Cardiac muscle cell (in vitro differentiated cells and primary cell): ENCODE data around the gene SARM1. TPM values are rescaled to one million over a fixed set of nuclear protein-coding genes. Genes with fewer than 3 reads are reported as not detected.

Source experiments
- DNase-seq, 2 donors: peaks; one replicate each; pipeline versions ENCODE4 v3.0.0 to v3.0.0-alpha.2; 2010 to 2017; ENCODE audit warnings: low read depth in 1 of 2, low spot score in 1 of 2
- H3K27ac ChIP-seq: fragments of 200-600 bp; sonication (generic); 2 replicates; pipeline ENCODE4 v1.5.1; 2016
- H3K27me3 ChIP-seq: fragments of 200-600 bp; sonication (generic); 2 replicates; pipeline ENCODE4 v1.6.0; 2016; ENCODE audit warnings: control low read depth
- H3K36me3 ChIP-seq: fragments of 200-600 bp; sonication (generic); 2 replicates; pipeline ENCODE4 v1.5.1; 2016; ENCODE audit warnings: control low read depth
- H3K4me1 ChIP-seq: fragments of 200-600 bp; sonication (generic); 2 replicates; pipeline ENCODE4 v1.8.1; 2017; ENCODE audit warnings: low read depth, mild to moderate bottlenecking, mixed run types
- H3K4me3 ChIP-seq: fragments of 200-600 bp; sonication (generic); 2 replicates; pipeline ENCODE4 v1.5.1; 2016; ENCODE audit warnings: mild to moderate bottlenecking
- H3K9me3 ChIP-seq: fragments of 200-600 bp; sonication (generic); 2 replicates; pipeline ENCODE4 v1.5.1; 2017; ENCODE audit warnings: low read depth, mild to moderate bottlenecking, control low read depth
- CTCF ChIP-seq: IDR thresholded peaks from 2 replicates; pipeline ENCODE4 v1.5.1; 2012; ENCODE audit warnings: low read depth, mild to moderate bottlenecking, low read length
- polyA plus RNA-seq: library from polyadenylated mRNA; unstranded; fragments of >200 nt; fragmentation: Nextera tagmentation; extraction: Ambion mirVana; gene quantifications from 2 replicates; pipeline ENCODE4 v1.2.1, GENCODE V29; 2016
- total RNA-seq: library from RNA; depleted of rRNA; stranded (reverse); fragments of >200 nt; gene quantifications from 2 replicates; pipeline ENCODE4 v1.2.3, GENCODE V29; 2016

SARM1 gene
- total and polyA plus RNA-seq, 2 experiments from 2014 or later = 8.9 to 11.5 TPM

DNA sequence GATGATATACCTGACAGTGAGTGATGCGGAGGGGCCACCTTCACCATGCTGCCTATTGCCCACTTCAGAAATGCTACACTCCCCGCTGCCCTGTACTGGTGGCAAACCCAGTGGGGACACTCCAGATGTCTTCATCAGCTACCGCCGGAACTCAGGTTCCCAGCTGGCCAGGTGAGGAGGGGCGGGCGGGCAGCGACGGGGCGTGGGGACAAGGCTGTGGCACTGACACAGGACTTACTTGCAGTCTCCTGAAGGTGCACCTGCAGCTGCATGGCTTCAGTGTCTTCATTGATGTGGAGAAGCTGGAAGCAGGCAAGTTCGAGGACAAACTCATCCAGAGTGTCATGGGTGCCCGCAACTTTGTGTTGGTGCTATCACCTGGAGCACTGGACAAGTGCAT is 16.6 kb downstream of the SARM1 start:
- no peaks in the 10 kb centered on the region for H3K36me3 ChIP-seq
- DNase-seq = no peak
- H3K27ac ChIP-seq = no peak overlapping the region
- no peak overlapping the region for H3K4me3 ChIP-seq
- peaks cover 38% of the 10 kb centered on the region for H3K27me3 ChIP-seq
- no peaks in the 10 kb centered on the region for H3K9me3 ChIP-seq
- no peaks in the 10 kb centered on the region for H3K4me1 ChIP-seq
- TF ChIP-seq CTCF = no peak

DNA sequence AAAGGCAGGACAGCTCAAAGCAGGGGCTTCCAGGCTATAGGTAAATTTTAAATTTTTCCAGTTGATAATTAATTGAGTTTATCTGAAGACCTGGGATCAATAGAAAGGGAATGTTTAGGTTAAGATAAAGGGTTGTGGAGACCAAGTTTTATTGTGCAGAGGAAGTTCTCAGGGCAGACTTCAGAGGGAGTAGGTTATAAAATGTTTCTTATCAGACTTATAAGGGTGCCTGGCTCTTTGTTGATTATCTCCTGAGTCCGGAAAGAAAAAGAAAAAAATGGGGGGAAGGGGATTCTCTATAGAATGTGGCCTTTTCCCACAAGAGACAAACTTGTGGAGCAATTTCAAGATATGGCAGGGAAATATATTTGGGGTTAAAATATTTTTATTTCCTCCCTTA is 18.6 kb downstream of the SARM1 start:
- Histone ChIP-seq H3K4me3 (no peak overlapping the region), H3K4me1 (no peaks in the 10 kb centered on the region), H3K27me3 (peaks cover 18% of the 10 kb centered on the region), H3K27ac (no peak overlapping the region), H3K9me3 (no peaks in the 10 kb centered on the region), H3K36me3 (no peaks in the 10 kb centered on the region)
- no peak for TF ChIP-seq CTCF
- no peak for DNase-seq

DNA sequence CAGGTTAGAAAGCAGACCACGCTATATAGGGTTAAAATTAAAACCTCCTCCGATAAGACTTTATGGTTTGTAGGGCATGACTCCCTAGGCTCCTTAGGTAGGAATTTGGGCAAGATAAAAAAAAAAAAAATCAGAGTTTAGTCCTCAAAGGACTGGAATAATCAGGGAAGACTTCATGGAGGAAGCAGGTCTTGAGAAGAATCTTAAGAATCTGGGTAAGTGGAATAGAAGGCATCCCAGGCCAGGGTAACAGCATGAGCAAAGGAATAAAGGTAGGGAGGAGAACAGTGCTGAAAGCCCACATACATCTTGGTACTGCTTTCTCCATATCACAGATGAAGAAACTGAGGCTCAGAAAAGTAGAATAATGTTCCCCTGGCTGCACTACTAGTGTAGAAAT is 19.1 kb downstream of the SARM1 start:
- no peak for DNase-seq
- Histone ChIP-seq H3K36me3 (no peaks in the 10 kb centered on the region), H3K4me3 (no peak overlapping the region), H3K9me3 (no peaks in the 10 kb centered on the region), H3K27ac (no peak overlapping the region), H3K27me3 (peaks cover 14% of the 10 kb centered on the region), H3K4me1 (no peaks in the 10 kb centered on the region)
- TF ChIP-seq CTCF = no peak

DNA sequence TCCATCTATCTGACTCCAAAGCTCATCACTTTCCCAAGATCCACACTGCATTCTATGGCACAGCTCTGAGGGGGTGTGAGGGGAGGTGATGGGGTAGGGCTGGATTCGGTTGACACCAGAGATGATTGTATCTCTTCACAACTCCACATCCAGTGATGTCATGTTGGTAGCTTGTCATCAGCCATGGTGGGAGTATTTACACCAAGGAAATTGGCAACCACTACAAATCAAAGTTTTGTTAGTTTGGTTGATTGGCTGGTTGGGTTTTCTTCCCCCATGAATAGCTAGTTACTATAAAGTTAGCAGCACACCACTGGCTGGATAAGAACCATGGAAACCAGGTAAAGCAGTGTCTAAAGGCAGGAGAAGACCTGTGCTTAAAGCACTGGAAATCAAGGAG is 19.5 kb downstream of the SARM1 start:
- no peaks in the 10 kb centered on the region for H3K9me3 ChIP-seq
- TF ChIP-seq CTCF = no peak
- H3K27me3 ChIP-seq = peaks cover 9% of the 10 kb centered on the region
- H3K36me3 ChIP-seq = no peaks in the 10 kb centered on the region
- H3K4me1 ChIP-seq = no peaks in the 10 kb centered on the region
- H3K4me3 ChIP-seq = no peak overlapping the region
- no peak for DNase-seq
- no peak overlapping the region for H3K27ac ChIP-seq

- Histone ChIP-seq H3K36me3 (no peaks in the 10 kb centered on the region), H3K4me3 (no peak overlapping the region)
- DNase-seq = no peak
Measured at GRCh38 chr17:28391401-28391800, 19.9 kb downstream of the SARM1 start.

More at GRCh38 chr17:28391401-28391800, 19.9 kb downstream of the SARM1 start:
- no peak for TF ChIP-seq CTCF
- H3K9me3 ChIP-seq = no peaks in the 10 kb centered on the region
- no peaks in the 10 kb centered on the region for H3K4me1 ChIP-seq
- H3K27me3 ChIP-seq = peaks cover 5% of the 10 kb centered on the region
- no peak overlapping the region for H3K27ac ChIP-seq
